ENCODE results near the gene TPRN. TPM values are rescaled to one million over a fixed set of nuclear protein-coding genes. Genes with fewer than 3 reads are reported as not detected.

The TPRN gene
- total RNA-seq, 1 donor from 2014 or later, result 5.1 TPM

DNA sequence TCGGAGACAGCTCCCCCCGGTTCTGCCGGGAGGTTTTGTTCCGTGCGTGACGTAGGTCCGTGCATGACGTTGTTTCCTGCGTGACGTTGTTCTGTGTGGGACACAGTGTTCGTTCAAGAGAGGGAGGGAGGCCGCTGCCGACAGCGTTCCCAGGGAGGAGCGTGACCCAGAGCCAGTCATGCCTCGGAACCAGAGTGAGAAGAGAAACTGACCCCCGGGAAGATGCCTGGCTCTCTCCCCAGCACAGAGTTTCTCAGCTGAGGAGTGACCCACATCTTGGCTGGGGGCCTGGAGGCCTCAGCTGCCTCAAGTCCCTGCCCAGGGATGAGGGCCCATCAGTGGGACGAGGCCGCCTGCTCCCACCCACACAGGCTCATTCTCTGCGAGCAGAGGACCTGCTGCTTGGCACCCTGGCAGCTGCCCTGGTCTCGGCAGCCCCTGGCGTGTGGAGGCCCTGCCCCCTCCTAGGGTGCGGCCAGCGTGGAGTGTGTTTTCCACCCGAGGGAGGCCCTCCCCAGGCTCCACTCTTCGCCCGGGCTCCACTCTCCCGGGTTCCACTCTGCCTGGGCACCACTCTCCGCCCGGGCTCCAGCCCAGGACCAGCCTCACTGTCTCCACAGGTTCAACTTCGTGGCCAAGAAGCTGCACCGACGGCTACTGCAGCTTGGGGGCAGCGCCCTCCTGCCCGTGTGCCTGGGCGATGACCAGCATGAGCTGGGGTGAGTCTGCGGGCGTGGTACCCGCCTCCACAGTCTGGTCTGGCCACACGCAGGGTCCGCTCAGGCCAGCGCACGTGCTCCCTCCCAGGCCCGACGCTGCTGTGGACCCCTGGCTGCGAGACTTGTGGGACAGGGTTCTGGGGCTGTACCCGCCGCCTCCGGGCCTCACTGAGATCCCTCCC is 12.9 kb upstream of the TPRN start:
- DNase-seq (ENCODE audit: low spot score), result no peak

DNA sequence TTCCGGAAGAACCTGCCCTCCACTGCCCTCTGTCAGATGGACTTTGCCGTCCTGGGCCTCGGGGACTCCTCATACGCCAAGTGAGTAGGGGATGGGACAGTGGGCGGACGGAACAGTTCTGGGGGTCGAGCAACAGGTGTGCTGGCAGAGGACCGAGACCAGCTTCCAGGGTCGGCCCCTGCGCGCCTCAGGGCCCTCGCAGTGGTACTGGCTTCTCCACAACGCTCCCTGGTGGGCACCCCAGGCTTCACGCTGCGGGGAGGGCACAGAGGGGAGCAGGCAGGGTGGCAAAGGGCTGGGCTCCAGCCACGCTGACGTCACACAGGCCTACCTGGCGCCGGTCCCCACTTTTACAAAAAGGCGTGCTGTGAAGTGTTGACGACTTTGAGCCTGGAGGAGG is 12.0 kb upstream of the TPRN start:
- no peak for DNase-seq (ENCODE audit: low spot score)

DNA sequence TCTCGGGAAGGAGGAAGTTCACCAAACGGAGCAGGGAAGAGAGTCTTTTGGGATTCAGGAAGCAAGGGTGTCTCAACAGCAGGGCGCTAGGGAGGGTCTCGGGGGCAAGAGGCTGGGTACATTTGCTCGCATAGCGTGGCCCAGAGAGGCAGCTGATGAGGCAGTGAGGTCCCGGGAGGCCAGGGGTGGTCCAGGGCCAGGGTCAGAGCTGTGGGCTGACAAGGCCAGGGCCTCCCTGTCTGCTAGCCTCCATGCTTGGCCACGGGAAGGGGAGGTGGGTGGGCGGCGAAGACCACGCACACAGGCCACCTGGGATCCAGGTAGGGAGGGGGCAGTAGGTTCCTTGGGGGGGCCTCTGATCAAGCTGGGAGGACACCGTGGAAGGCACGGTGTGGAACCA is 11.0 kb upstream of the TPRN start:
- DNase-seq (ENCODE audit: low spot score), result no peak

DNA sequence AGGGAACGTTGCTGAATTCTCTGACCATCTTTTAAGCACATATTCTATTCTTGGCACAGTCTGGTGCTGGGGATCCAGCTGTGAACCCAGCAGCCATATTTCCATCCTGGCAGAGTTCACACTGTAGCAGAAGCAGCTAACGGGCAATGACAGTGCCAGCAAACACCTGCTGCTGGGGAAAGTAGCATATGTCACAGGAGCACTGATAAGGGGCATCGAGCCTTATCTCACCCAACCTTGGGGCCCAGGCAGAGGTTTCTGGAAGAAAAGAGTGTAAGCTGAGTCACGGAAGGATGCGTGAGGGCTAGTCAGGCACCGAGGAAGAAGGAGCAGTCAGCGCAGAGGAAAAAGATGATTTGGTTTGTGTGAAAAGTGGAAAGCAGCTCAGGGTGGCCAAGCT is 6.1 kb upstream of the TPRN start:
- no peak for DNase-seq (ENCODE audit: low spot score)

DNA sequence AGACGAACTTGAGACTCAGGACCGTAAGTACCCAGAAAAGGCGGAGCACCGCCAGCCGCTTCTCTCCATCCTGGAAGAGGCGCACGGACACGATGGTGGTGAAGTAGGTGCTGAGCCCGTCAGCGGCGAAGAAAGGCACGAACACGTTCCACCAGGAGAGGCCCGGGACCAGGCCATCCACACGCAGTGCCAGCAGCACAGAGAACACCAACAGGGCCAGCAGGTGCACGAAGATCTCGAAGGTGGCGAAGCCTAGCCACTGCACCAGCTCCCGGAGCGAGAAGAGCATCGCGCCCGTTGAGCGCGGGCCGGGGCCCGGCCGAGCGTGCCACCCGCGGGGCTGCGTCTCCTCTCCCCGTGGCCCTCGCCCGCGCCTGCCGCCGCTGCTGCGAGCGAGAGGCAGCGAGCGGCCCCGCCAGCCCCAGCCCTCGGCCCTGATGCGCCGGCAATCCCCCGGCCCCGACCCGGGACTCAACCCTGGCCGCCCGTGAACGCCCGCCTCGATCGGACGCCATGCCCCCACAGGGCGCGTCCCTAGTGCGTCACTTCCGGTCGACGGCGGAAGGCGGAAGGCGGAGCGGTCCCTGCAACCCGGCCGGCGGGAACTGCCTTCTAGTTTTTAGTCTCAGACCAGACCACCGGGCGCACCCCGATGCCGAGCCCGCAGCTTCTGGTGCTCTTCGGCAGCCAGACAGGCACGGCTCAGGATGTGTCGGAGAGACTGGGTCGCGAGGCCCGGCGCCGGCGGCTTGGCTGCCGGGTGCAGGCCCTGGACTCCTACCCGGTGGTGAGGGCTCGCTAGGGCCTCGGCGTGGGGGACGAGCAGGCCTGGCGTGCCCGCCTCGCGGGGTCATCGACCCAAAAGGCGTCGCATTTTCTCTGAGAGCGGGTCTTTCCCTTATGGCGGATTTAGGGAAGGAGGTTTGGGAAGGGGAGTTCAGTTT is 4.9 kb upstream of the TPRN start, which contains the start of the genes NDOR1 and TMEM203:
Gene NDOR1 (plus strand): TSS at position 575 of the 944 bp plus-strand sequence. CDS start 78 bp downstream, at position 653.
Gene TMEM203 (minus strand): TSS at position 523 of the 944 bp plus-strand sequence. CDS start 234 bp downstream, at position 289.
- peak; percentile 98 for DNase-seq (ENCODE audit: low spot score)

DNA sequence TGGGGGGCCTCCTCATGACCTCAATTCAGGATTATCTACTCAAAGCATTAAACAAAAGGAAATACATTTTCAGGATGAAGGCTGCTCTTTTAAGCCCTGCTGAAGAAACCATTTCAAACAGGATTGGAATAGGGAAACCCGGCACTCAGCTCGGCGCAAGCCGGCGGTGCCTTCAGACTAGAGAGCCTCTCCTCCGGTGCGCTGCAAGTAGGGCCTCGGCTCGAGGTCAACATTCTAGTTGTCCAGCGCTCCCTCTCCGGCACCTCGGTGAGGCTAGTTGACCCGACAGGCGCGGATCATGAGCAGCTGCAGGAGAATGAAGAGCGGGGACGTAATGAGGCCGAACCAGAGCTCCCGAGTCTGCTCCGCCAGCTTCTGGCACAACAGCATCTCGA is 4.2 kb upstream of the TPRN start:
- DNase-seq (ENCODE audit: low spot score), result no peak

DNA sequence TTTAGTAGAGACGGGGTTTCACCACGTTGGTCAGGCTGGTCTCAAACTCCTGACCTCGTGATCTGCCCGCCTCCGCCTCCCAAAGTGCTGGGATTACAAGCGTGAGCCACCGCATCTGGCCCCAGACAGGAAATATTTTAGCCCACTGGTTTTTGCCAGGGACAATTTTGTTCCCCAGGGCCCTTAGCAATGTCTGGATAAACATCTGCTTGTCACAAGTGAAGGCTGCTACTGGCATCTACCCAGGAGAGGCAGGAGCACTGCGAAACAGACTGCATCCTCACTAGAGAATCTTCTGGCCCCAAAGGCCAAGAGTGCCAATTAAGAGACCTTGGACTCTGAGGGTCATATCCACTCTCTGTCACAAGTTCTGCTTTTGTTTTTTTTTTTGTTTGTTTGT is 2.4 kb upstream of the TPRN start:
- no peak for DNase-seq (ENCODE audit: low spot score)

DNA sequence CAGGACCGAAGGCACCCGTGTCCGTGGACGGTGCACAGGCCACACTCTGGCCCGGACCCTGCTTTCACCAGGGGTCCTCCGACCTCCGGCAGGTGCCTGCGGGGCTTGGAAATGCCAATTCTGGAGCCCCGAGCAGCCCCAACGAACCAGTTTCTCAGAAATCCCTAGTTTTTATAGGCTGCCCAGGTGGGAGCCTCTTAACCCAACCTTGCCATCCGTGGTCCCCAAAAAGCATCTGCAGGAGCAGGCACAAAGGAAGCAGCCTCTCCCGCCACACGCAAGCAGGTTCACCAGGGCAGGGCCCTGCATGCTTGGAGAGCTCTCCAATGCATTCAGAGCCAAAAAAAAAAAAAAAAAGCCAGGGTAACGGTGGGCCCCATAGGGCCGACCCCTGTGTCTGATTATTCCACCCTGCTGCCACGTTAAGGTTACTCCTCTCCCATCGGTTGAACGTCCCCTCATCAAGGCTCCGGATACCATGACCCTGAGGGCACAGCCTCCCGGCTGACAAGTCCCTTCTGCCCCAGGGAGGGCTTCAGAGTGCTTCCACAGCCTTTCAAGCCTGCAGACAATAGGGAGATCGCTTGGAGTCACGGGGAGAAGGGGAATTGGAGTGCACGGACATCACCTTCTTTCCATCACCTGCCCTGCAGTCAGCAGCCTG is 796 bp upstream of the TPRN start:
- no peak for DNase-seq (ENCODE audit: low spot score)

DNA sequence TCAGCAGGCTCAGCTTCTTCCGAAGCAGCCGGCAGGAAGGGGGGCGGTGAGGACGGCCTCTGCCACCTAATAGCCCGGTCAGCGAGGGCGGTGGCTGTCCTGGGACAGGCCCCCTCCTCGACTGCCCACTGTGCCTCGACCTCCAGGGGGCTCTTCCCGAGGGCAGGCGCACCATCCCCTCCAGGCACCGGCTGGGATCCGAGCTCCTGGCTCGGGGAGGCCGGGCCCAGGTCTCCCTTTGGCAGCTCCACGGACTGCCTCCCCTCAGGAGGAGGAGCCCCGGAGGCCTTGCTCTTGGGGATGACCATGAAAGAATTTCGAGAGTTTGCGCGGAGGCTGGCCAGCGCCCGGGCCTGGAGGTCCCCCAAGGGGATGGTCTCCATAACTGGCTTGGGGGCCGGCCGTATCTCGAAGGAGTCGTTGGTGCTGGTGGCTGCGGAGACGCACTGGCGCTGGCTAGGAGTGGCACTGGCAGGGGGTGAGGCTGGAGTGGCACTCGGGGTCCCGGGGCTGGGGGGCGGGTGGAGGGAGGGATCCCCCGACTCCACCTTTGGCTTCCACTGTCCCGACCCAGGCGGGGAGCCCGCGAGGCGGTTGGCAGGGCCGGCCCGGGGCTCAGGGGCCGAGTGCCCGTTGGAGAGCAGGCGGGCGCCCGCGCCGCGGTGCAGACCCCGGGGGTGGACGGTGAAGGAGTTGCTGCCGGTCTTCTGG is 975 bp downstream of the TPRN start:
- no peak for DNase-seq (ENCODE audit: low spot score)

DNA sequence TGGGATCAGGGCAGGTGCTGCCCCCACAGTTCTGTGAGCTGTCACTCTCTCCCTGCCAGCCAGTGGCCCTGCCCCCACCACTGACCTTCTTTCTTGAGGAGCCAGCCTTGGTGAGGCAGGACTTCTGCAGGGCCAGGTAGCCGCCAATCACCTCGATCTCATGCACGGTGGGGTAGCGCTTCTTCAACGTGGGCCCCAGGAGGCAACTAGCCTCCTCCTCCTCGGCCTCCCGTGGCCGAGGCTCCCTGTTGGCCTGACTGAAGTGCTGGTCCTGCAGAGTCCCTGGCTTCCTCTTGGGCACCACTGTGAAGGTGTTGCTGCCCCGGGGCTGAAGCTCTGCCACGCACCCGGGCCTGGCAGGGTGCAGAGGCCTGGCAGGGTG is 1.6 kb downstream of the TPRN start:
- no peak for DNase-seq (ENCODE audit: low spot score)

DNA sequence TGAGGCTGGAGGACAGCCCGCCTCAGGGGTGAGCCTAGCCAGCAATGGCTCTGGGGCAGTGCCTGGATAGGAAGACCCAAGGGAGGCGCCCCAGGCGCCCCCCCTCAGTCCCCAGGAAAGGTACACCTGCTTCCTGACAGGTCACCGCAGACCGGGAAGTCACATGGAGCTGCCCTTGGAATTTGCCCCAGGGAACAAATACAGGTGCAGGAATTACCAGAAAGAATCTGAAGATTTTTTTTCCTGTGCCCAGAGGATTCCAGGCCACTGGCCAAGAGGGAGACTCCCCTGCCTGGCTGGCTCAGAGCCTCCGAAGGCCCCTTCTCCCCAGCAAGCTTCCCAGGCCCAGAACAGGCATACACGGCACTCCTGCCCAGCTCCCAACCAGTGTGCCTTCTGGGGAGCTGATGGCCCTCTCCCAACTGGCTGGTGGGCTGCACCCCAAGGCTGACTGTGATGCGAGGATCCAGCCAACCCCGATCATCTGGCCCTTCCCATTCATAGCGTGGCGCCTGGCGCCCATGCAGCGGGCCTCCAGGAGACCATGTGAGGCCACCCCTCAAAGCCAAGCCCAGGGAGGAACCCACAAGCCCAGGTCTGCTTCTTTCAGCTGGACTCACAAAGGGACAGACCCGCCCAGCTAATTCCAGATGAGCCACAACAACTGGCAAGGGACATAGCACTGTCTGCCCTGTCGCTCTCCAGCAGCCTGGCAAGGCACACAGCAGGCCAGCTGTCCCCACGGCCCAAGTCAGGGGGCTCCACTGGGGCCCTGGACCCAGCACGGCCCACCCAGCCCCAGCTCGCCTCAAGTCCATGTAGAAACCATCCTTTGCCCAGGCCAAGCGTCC is 2.3 kb downstream of the TPRN start:
- DNase-seq (ENCODE audit: low spot score), result no peak

DNA sequence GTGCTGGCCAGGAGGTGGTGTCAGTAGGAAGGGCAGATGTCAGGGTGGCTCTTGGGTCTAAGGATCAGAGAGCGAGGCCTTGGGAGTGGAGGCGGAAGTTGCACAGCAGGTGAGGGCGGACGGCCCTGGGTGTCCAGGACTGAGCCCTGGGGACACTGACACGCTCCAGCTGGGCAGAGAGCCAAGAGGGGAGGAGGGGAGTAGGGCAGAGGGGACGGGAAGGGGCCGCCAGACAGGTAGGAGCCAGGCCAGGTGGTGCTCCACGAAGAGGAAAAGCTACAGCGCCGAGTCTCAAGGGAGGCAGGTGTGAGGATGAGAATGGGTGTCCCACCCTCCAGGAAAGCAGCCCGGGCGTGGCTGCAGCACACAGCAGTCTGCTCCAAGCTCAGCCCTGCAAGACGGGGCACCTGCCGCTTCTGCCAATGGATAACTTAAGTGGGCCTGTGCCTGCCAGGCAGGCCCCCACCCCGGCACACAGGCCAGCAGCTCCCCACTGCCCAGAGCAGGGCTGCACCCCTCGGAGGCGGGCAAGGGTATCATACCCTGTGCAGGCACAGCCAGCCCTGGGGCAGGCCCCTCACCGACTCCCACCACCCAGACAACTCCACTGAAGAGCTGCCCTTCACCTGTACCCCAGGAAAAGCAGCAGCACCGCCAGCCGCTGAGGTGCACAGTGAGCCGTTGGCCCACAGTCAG is 4.9 kb downstream of the TPRN start:
- DNase-seq (ENCODE audit: low spot score), result no peak

DNA sequence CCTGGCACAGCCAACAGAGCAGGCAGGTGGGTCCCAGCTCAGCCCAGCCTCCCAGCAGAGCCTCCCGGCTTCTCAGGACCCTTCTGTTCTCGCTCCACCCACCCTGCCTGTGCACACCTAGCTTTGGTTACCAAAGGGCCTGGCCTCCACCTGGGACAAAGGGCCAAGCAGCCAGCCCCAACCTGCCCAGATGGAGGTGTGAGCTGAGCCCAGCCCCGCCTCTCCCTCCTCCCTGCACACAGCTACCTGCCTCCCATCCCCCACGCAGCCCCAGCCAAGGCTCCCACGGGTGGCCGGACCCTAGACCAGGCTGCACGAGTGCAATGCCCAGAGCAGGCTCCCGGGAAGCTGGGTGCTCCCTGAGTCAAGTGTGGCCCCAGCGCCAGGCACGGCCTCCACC is 5.6 kb downstream of the TPRN start:
- no peak for DNase-seq (ENCODE audit: low spot score)

DNA sequence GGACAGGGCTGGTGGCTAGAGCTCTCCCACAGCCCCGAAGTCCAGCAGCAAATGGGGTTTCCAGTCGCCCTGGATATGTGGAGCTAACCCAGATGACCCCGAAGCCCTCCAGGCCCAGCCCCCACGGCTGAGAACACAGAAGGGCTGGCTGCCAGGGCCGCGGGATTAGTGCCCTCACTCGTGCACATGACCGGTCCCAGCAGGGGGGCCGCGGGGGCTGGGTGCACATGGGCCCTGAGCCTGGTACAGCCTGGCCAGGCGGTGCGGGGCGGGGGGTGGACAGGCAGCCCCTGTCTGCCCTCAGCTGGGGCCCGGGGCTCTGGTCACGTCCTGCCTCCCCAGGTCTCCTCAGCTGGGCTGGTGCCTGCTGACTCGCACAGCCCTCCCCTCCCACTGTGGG is 6.2 kb downstream of the TPRN start:
- DNase-seq (ENCODE audit: low spot score), result no peak

DNA sequence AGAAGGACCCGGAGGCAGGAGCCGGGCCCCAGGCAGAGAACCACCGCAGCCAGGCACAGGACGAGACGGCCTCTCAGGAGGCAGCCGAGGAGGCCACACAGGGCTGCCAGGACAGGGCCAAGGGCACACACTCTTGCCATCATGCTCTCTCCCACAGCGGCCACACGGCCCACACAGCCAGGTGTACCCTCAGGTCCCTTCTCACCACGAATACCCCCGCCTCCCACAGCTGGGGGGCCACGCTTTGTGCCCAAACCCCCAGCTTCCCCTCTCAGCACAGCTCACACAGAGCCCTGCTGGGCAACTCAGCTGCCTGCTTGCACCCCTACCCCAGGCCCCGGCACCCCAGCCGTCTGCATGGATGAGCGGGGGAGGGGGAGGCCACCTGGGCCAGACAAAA is 6.8 kb downstream of the TPRN start:
- DNase-seq (ENCODE audit: low spot score), result no peak

DNA sequence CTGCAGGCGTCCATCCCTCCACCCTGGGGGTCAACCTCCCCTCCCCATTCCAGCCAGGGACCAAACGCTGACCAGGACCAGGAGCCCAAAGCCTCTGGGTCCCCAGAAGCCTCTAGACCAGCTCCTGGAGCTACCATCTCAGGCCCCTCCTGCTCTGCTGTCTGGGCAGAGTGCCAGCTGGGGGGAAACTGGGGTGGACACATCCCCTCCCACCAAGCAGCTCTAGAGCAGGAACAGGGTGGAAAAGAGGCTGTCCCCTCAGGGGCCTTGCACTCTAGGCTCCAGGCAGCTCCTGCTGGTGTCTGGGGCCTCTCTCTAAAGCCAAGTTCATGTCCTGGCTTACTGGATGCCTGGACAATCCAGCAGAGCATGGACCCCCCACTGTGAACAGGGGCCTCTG is 7.7 kb downstream of the TPRN start:
- no peak for DNase-seq (ENCODE audit: low spot score)

DNA sequence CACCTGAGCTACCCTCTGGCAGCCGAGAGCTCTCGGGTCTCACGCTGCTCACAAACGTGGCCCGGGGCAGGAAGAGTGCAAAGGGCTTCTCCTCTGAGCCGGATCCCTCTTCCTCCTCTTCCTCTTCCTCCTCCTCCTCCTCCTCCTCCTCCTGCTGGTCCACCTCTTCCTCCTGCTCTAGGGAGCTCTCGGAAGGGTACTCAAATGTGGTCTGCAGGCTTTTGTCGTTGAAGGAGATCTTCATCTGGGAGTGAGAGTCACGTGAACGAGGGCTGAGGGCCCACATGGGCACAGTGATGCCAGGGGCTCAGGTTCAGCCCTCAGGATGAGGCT is 8.1 kb downstream of the TPRN start:
- no peak for DNase-seq (ENCODE audit: low spot score)

DNA sequence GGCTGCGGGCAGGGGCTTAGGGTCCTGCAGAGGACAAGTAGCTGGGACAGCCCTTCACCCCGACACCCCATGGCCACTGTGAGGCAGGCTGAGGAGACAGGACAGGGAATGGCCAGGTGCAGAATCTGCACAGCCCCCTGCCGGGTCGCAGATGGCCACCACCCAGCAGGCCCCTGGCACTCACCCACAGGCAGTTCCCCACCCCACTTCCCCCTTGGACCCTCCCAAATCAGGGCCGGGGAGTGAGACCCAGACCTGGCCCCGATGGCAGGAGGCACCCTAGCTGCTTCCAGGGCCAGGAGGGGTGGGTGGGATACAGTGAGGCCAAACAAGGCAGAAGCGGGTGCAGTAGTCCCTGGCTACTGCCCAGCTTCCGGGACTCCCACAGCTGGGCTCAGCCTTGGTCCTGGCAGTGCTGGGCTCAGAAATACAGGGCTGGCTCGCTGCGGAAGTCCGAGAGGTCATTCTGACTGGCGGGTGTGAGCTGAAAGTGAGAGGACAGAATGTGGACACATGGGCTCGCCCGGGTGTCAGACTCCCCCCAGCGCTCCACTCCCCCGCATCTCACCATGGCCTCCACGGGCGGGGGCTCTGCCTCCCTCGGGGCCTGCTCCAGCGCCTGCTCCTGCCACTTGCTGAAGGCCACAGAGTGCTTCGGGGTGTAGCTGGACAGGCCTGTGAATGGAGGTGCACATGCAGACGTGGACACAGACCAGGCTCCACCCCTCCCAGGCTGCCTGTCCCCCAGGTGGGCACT is 8.7 kb downstream of the TPRN start:
- no peak for DNase-seq (ENCODE audit: low spot score)

DNA sequence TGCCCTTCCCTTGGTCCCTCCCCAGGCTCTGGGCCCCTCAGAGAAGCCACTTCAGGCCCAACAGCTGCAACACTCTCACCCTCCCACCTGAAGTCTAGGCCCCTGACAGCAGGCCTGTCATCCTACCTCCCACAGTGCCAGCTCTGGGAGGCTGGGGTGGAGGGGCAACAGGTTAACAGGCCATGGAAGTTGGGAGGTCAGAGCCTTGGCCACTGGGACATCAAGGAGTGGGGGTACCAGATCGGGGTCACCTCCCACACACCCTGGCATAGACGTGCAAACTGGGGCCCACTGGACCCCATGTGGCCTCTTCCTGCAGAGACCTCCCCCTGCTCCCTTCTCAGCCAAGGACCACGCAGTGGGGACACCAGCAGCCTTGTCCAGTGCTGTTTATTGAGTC is 9.3 kb downstream of the TPRN start:
- DNase-seq (ENCODE audit: low spot score), result no peak

All from mesenteric fat pad (tissue), 1 donor.